ENCODE data around the gene MID2. TPM values are rescaled to one million over a fixed set of nuclear protein-coding genes. Genes with fewer than 3 reads are reported as not detected.

Gene MID2, protein sequence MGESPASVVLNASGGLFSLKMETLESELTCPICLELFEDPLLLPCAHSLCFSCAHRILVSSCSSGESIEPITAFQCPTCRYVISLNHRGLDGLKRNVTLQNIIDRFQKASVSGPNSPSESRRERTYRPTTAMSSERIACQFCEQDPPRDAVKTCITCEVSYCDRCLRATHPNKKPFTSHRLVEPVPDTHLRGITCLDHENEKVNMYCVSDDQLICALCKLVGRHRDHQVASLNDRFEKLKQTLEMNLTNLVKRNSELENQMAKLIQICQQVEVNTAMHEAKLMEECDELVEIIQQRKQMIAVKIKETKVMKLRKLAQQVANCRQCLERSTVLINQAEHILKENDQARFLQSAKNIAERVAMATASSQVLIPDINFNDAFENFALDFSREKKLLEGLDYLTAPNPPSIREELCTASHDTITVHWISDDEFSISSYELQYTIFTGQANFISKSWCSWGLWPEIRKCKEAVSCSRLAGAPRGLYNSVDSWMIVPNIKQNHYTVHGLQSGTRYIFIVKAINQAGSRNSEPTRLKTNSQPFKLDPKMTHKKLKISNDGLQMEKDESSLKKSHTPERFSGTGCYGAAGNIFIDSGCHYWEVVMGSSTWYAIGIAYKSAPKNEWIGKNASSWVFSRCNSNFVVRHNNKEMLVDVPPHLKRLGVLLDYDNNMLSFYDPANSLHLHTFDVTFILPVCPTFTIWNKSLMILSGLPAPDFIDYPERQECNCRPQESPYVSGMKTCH
- total RNA-seq = 10 to 100 TPM in 1 of 2 donors, 1 to 10 TPM in 1; 4.5 to 16.0 TPM

DNA sequence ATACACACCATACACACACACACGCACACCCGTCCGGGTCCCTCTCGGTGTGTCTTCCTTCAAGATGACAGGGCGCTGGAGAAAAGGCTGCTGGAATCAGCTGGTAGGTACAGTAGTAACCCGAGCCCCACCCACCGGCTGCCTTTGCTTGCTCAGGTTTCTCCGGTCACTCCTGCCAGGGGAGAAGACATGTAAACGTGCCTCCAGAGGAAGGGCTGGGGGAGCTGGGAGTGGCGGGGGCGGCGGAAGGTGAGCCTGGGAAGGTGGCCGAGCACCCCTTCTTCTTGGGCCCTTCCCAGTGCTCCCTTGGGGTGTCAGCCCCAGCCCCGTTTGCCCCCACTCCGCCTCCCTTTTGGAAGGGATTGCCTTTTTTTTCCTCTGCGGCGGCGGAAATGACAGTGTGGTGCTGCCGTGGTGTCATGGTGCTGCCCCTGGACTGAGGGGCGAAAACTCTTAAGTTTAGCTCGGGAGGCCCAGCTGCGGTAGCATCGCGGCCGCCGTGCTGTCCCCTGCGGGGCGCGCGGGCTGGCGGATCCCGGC is at the start of gene MID2:
Gene MID2 (plus strand): TSS at position 169 of the 540 bp plus-strand sequence. CDS start 561 bp downstream, outside the sequence.

DNA sequence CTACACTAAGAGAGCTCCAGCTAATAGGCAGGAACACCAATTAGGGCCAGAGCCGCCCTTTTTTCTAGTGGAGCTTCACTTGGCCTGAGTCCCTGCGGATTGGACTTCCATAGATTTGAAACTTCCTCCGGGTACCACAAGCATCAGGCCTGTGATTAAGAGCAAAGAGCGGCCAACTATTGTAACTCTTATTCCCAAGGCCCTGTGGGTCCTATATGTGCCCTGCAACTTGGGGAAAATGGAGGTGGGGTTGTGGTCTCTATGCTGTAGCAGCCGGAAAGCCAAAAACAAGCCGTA is 48.2 kb upstream of the MID2 start, which contains the start of gene NCBP2L:
Gene NCBP2L (plus strand): TSS at position 198 of the 297 bp plus-strand sequence. CDS start 16,488 bp downstream, outside the sequence.

Small RNAs within 50 kb of the gene (small RNA-seq; reads per million reads assigned to genes)
- gene RF00019 = 0 reads per million in 2 donors

Other genes starting within 250 kb of the MID2 start
- 10 to 100 TPM; 25.5 to 50.0 TPM for gene PRPS1, start 197.4 kb upstream of the MID2 start, total RNA-seq
- 10 to 100 TPM; 29.0 to 37.9 TPM for gene TSC22D3, start 50.1 kb upstream of the MID2 start, total RNA-seq
- gene NCBP2L, start 48.1 kb upstream of the MID2 start, total RNA-seq = not detected
- not detected for gene TEX13B, start 156.5 kb downstream of the MID2 start, total RNA-seq
- not detected for gene VSIG1, start 219.2 kb downstream of the MID2 start, total RNA-seq

Data from melanocyte of skin (primary cell).